Esophagus squamous epithelium (tissue), 5 donors: ENCODE data around the gene HS1BP3. TPM values are rescaled to one million over a fixed set of nuclear protein-coding genes. Genes with fewer than 3 reads are reported as not detected.

Source experiments
- DNase-seq: peaks from one replicate; lab custom pipeline; 2025; lab: John Stamatoyannopoulos, UW
- H3K27ac ChIP-seq, 4 donors: fragments of 200-600 bp; sonication (generic); one replicate each; pipeline ENCODE4 v1.5.1; 2016 to 2019; ENCODE audit warnings: mild to moderate bottlenecking in 1 of 4
- H3K27me3 ChIP-seq, 4 donors: fragments of 200-600 bp; sonication (generic); 1 replicate in 3 of 4; 2 replicates in 1 of 4; pipeline versions ENCODE4 v1.5.1 to v1.6.0; 2017 to 2021; ENCODE audit warnings: antibody characterized with exemption in 1 of 4
- H3K36me3 ChIP-seq, 3 donors: fragments of 200-600 bp; sonication (generic); one replicate each; pipeline ENCODE4 v1.5.1; 2016 to 2019
- H3K4me1 ChIP-seq, 3 donors: fragments of 200-600 bp; sonication (generic); one replicate each; pipeline ENCODE4 v1.5.1; 2017 to 2019
- H3K4me3 ChIP-seq, 4 donors: fragments of 200-600 bp; sonication (generic); 1 replicate in 3 of 4; 2 replicates in 1 of 4; pipeline ENCODE4 v1.5.1; 2016 to 2019; ENCODE audit warnings: mild to moderate bottlenecking in 2 of 4, moderate library complexity in 1 of 4
- H3K9me3 ChIP-seq, 3 donors: fragments of 200-600 bp; sonication (generic); one replicate each; pipeline ENCODE4 v1.5.1; 2016 to 2019
- POLR2A ChIP-seq, 4 donors: fragments of 450-650 bp; IDR thresholded peaks; one replicate each; pipeline ENCODE4 v1.6.1; 2017; ENCODE audit warnings: antibody characterized with exemption in 4 of 4, mild to moderate bottlenecking in 4 of 4, moderate library complexity in 3 of 4
- WGBS, 2 donors: methylation state at CpG; one replicate each; pipeline ENCODE4 v1.1.5; 2018; 5-methylcytosine and 5-hydroxymethylcytosine counted together
- intact Hi-C: fragments of 100-400 bp; cut with DNase I; formaldehyde crosslinking; loops from one replicate; pipeline ENCODE4 v1.15.0; 2022
- total RNA-seq, 4 donors: library from RNA; depleted of rRNA; stranded (reverse); fragments of >200 nt; gene quantifications; one replicate each; pipeline ENCODE4 v1.1.0, GENCODE V29; 2016
- TF ChIP-seq, protein P1 (sequence below), 6 experiments: fragments of 450-650 bp in 4 of 6; fragments of 200-600 bp in 2 of 6; sonication (generic) in 2 of 6; IDR thresholded peaks; one replicate each; pipeline ENCODE4 v1.5.1; 2016 to 2019; ENCODE audit warnings: antibody characterized with exemption in 6 of 6, mild to moderate bottlenecking in 4 of 6, moderate library complexity in 4 of 6
- donor health status: DM: yes; HTN: yes; CAD: no.

Gene HS1BP3
- total RNA-seq, 4 donors from 2014 or later: 7.9 to 22.1 (median 16.9) TPM

DNA sequence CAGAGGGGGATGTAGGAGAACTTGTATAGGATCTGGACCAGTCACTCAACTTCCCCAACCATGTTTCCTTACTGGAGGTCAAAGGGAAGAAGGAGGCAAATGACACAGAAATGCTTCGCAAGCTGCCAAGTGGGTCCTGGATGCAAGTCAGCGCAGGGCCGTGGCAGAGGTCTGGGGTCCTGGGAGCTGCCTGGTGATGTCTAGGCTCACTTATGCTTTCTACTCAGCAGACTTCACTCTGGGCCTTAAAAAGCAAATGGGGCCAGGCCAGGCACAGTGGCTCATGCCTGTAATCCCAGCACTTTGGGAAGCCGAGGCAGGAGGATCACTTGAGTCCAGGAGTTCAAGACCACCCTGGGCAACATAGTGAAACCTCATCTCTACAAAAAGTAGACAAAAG, 19.9 kb downstream of the HS1BP3 start:
- Histone ChIP-seq H3K27ac (peak overlapping the region in 3 of 4 donors; percentile 16 to 79 (median 54)), H3K27me3 (no peaks in the 10 kb centered on the region), H3K4me1 (peaks cover 11 to 78% (median 33%) of the 10 kb centered on the region in 3 donors), H3K9me3 (no peaks in the 10 kb centered on the region), H3K4me3 (no peak overlapping the region), H3K36me3 (peaks cover 0 to 31% (median 0%) of the 10 kb centered on the region in 3 donors)
- TF ChIP-seq POLR2A (IDR thresholded peaks at IDR 0.05): no peak
- TF ChIP-seq, protein P1, sequence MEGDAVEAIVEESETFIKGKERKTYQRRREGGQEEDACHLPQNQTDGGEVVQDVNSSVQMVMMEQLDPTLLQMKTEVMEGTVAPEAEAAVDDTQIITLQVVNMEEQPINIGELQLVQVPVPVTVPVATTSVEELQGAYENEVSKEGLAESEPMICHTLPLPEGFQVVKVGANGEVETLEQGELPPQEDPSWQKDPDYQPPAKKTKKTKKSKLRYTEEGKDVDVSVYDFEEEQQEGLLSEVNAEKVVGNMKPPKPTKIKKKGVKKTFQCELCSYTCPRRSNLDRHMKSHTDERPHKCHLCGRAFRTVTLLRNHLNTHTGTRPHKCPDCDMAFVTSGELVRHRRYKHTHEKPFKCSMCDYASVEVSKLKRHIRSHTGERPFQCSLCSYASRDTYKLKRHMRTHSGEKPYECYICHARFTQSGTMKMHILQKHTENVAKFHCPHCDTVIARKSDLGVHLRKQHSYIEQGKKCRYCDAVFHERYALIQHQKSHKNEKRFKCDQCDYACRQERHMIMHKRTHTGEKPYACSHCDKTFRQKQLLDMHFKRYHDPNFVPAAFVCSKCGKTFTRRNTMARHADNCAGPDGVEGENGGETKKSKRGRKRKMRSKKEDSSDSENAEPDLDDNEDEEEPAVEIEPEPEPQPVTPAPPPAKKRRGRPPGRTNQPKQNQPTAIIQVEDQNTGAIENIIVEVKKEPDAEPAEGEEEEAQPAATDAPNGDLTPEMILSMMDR (IDR thresholded peaks at IDR 0.05): no peak
- DNase-seq: no peak
- intact Hi-C loops: no loop called here
- 93 to 95% methylated on average over 4 of the region's 4 CpGs for WGBS, 2 donors

DNA sequence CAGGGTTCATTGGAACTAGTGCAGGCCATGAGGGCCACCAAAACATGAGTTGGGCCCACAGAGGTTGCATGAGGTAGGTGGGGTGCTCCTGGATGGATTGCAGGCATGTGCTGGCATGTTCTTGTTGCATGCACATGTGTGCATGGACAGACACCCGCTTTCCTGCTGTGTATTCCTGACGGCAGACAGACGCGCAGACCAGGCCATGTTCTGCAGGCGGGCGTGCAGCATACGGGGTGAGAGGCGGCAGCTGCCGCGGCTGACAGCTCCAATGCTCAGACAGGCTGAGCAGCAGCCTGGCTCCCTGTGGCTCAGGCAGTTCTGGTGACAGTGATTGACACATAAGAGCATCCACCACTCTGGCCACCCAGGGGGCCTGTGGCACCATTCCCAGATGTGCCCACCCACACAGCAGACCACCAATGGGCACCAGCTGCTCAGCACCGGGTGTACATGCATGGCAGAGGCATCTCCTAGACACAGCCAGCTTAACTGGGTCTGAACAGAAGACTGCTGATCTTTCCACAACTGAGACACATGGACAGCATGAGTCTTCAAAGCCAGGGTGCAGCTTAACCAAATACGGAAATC, 21.2 kb downstream of the HS1BP3 start:
- 44 to 64% methylated on average over 2 to 8 of the region's 12 CpGs for whole genome bisulfite sequencing, 2 donors
- TF ChIP-seq, protein P1 (IDR thresholded peaks at IDR 0.05): no peak
- TF ChIP-seq POLR2A (IDR thresholded peaks at IDR 0.05): no peak
- peaks cover 1 to 71% (median 26%) of the 10 kb centered on the region in 3 donors for H3K4me1 ChIP-seq

DNA sequence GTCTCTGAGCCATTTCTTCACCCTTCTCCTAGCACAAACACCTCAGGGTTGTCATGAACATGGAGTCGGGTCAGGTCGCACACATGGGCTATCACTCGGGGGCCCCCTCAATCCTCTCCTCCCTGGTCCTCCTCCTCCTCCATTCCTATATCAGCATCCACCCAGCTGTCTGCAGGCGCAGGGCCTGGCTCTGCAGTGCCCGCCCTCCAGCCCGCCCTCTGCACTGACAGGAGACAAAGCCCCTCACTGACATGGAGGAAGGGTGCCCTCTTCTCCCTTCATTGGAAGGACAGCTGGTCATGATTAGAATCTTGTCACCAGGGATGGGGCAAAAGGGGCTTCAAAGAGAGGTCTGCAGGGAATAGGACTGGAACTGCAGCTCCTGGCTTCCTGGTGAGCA, 21.7 kb downstream of the HS1BP3 start:
- Histone ChIP-seq H3K4me3 (no peak overlapping the region), H3K27me3 (no peaks in the 10 kb centered on the region), H3K4me1 (peaks cover 0 to 66% (median 21%) of the 10 kb centered on the region in 3 donors), H3K9me3 (no peaks in the 10 kb centered on the region), H3K36me3 (peaks cover 0 to 46% (median 3%) of the 10 kb centered on the region in 3 donors), H3K27ac (peak overlapping the region in 2 of 4 donors; percentile 28 to 54)
- no peak for DNase-seq
- intact Hi-C loops: no loop called here
- TF ChIP-seq, protein P1 (IDR thresholded peaks at IDR 0.05): no peak
- TF ChIP-seq POLR2A (IDR thresholded peaks at IDR 0.05): no peak
- 80 to 86% methylated on average over 3 of the region's 6 CpGs for WGBS, 2 donors

More for the DNA sequence above, 21.2 kb downstream of the HS1BP3 start:
- no peaks in the 10 kb centered on the region for H3K9me3 ChIP-seq
- intact Hi-C loops: no loop called here
- no peak overlapping the region for H3K4me3 ChIP-seq
- DNase-seq: no peak
- no peaks in the 10 kb centered on the region for H3K27me3 ChIP-seq
- peak overlapping the region in 3 of 4 donors; percentile 28 to 54 (median 49) for H3K27ac ChIP-seq
- peaks cover 0 to 41% (median 0%) of the 10 kb centered on the region in 3 donors for H3K36me3 ChIP-seq

DNA sequence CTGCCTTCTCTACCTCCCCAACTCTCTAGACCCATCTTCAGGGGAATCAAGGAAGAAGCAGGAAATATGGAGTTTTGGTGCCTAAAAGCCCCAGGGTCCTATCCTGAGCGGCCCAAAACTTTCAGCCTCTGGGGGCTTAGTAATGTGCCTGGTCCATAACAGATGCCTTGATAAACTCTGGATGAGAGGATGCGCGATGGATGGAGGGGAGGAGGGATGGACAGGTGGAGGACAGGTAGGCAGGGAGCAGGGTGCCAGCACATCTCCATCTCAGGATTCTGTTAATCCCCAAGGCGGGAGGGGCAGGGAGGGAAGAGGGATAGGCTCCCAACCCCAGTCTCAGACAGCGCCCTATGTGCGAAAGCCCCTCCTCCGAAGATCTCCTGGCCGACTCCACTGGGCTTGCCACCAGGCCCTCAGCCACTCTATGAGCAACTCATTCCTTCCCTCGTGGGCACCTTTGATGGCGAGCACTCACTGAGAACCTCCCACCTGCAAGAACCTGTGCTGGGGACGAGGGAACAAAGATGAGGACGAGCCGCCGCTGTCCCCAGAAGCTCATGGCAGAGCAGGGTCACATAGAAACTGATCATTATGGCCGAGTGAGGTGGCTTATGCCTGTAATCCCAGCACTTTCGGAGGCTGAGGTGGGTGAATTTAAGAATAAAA, 23.1 kb downstream of the HS1BP3 start:
- peaks cover 6 to 59% (median 13%) of the 10 kb centered on the region in 3 donors for H3K36me3 ChIP-seq
- H3K4me3 ChIP-seq: no peak overlapping the region
- TF ChIP-seq POLR2A (IDR thresholded peaks at IDR 0.05): no peak
- TF ChIP-seq, protein P1 (IDR thresholded peaks at IDR 0.05): no peak
- WGBS, 2 donors: 80% methylated on average over 10 to 16 of the region's 16 CpGs
- H3K27me3 ChIP-seq: no peaks in the 10 kb centered on the region
- H3K9me3 ChIP-seq: no peaks in the 10 kb centered on the region
- H3K27ac ChIP-seq: peak overlapping the region in 1 of 4 donors; percentile 60
- intact Hi-C loops: no loop called here
- no peak for DNase-seq
- H3K4me1 ChIP-seq: peaks cover 0 to 53% (median 14%) of the 10 kb centered on the region in 3 donors
